GM23248 (cell line): ENCODE data around the gene GSG1L. TPM values are rescaled to one million over a fixed set of nuclear protein-coding genes. Genes with fewer than 3 reads are reported as not detected.

Experiments
- DNase-seq: peaks from one replicate; pipeline ENCODE4 v3.0.0-alpha.2; 2015
- H2AFZ ChIP-seq: fragments of 200-600 bp; sonication (generic); 2 replicates; pipeline ENCODE4 v1.6.1; 2016; ENCODE audit warnings: antibody characterized with exemption
- H3F3A ChIP-seq: fragments of 200-600 bp; sonication (generic); 2 replicates; pipeline ENCODE4 v1.6.1; 2016; ENCODE audit warnings: mild to moderate bottlenecking, antibody characterized with exemption, mixed run types; ENCODE audit not compliant: insufficient read depth
- H3K27ac ChIP-seq: fragments of 200-600 bp; sonication (generic); 2 replicates; pipeline ENCODE4 v1.5.1; 2016; ENCODE audit warnings: mild to moderate bottlenecking
- H3K27me3 ChIP-seq: fragments of 200-600 bp; sonication (generic); replicated peaks from 2 replicates; pipeline ENCODE4 v1.6.1; 2016; ENCODE audit warnings: mild to moderate bottlenecking; ENCODE audit not compliant: insufficient read depth
- H3K36me3 ChIP-seq: fragments of 200-600 bp; sonication (generic); 2 replicates; pipeline ENCODE4 v1.6.1; 2016; ENCODE audit warnings: low read depth, mild to moderate bottlenecking
- H3K4me1 ChIP-seq: fragments of 200-600 bp; sonication (generic); 2 replicates; pipeline ENCODE4 v1.6.1; 2016; ENCODE audit warnings: mild to moderate bottlenecking; ENCODE audit not compliant: insufficient read depth
- H3K4me2 ChIP-seq: fragments of 200-600 bp; sonication (generic); one replicate; pipeline ENCODE4 v1.6.1; 2016; ENCODE audit warnings: mild to moderate bottlenecking; ENCODE audit not compliant: unreplicated experiment
- H3K4me3 ChIP-seq: fragments of 200-600 bp; sonication (generic); 2 replicates; pipeline ENCODE4 v1.5.1; 2016; ENCODE audit warnings: mild to moderate bottlenecking
- H3K79me2 ChIP-seq: fragments of 200-600 bp; sonication (generic); 2 replicates; pipeline ENCODE4 v1.6.1; 2016; ENCODE audit warnings: mild to moderate bottlenecking; ENCODE audit not compliant: insufficient read depth
- H3K9ac ChIP-seq: fragments of 200-600 bp; sonication (generic); 2 replicates; pipeline ENCODE4 v1.6.1; 2016; ENCODE audit warnings: mild to moderate bottlenecking
- H3K9me2 ChIP-seq: fragments of 200-600 bp; sonication (generic); 2 replicates; pipeline ENCODE4 v1.6.1; 2016; ENCODE audit warnings: mixed run types, mild to moderate bottlenecking, moderate library complexity; ENCODE audit not compliant: insufficient read depth
- H3K9me3 ChIP-seq: fragments of 200-600 bp; sonication (generic); one replicate; pipeline ENCODE4 v1.6.1; 2017; ENCODE audit warnings: low read depth
- H4K20me1 ChIP-seq: fragments of 200-600 bp; sonication (generic); 2 replicates; pipeline ENCODE4 v1.6.0; 2016; ENCODE audit not compliant: insufficient read depth
- EZH2 ChIP-seq: fragments of 200-600 bp; sonication (generic); IDR thresholded peaks from 2 replicates; pipeline ENCODE4 v1.6.1; 2018; ENCODE audit warnings: antibody characterized with exemption, mild to moderate bottlenecking; ENCODE audit not compliant: insufficient read depth, poor library complexity, severe bottlenecking
- EZH2phosphoT487 ChIP-seq: fragments of 200-600 bp; sonication (generic); IDR thresholded peaks from 2 replicates; pipeline ENCODE4 v1.6.1; 2018; ENCODE audit warnings: antibody characterized with exemption, moderate library complexity, mild to moderate bottlenecking, low read depth; ENCODE audit not compliant: insufficient read depth
- WGBS, 2 experiments: methylation state at CpG; one replicate each; pipeline ENCODE4 v1.1.6; 2015 to 2017; ENCODE audit warnings: low lambda C conversion rate in 2 of 2, low coverage in 1 of 2; ENCODE audit errors: missing lambda C conversion rate in 2 of 2; 5-methylcytosine and 5-hydroxymethylcytosine counted together
- in situ Hi-C: fragments of 300-500 bp; cut with MboI; formaldehyde crosslinking; loops from 2 replicates; pipeline ENCODE4 v1.15.0; 2020
- polyA plus RNA-seq: library from polyadenylated mRNA; unstranded; fragments of >200 nt; fragmentation: Nextera tagmentation; extraction: Ambion mirVana; gene quantifications from 2 replicates; pipeline ENCODE4 v1.2.1, GENCODE V29; 2016
- total RNA-seq: library from RNA; depleted of rRNA; stranded (reverse); fragments of >200 nt; shearing (Covaris generic); gene quantifications from 2 replicates; pipeline ENCODE4 v1.2.3, GENCODE V29; 2014

Gene GSG1L
- total and polyA plus RNA-seq, 2 experiments from 2014 or later, result not detected

GRCh38 chr16:28105297-28105696, 41.8 kb upstream of the GSG1L start:
- H3K4me1 ChIP-seq, result no peaks in the 10 kb centered on the region
- H3K4me2 ChIP-seq, result no peak overlapping the region
- no peaks in the 10 kb centered on the region for H3K9me2 ChIP-seq
- no peak overlapping the region for H3K27ac ChIP-seq
- H3K9me3 ChIP-seq, result no peaks in the 10 kb centered on the region
- in situ Hi-C loops, result no loop called here
- H3K27me3 ChIP-seq, result no peaks in the 10 kb centered on the region
- no peak overlapping the region for H3K9ac ChIP-seq
- peaks cover 45% of the 10 kb centered on the region; the same call in 1 of the 2 replicates for H3K36me3 ChIP-seq
- no peak overlapping the region for H3K4me3 ChIP-seq
- DNase-seq, result no peak
- H2AFZ ChIP-seq, result no peak overlapping the region
- TF ChIP-seq EZH2 (no peak), EZH2phosphoT487 (no peak)
- H3F3A ChIP-seq, result no peaks in the 10 kb centered on the region
- H3K79me2 ChIP-seq, result peaks cover 24% of the 10 kb centered on the region
- H4K20me1 ChIP-seq, result no peaks in the 10 kb centered on the region
- 97 to 98% methylated on average over 3 of the region's 3 CpGs for WGBS, 2 experiments

GRCh38 chr16:28104404-28104803, 40.9 kb upstream of the GSG1L start:
- Histone ChIP-seq H3K36me3 (peaks cover 43% of the 10 kb centered on the region; the same call in 1 of the 2 replicates), H2AFZ (no peak overlapping the region), H3F3A (no peaks in the 10 kb centered on the region), H3K4me3 (no peak overlapping the region), H3K9ac (no peak overlapping the region), H3K79me2 (peaks cover 15% of the 10 kb centered on the region), H3K4me1 (no peaks in the 10 kb centered on the region), H3K4me2 (no peak overlapping the region), H3K9me3 (no peaks in the 10 kb centered on the region), H3K27ac (no peak overlapping the region), H4K20me1 (no peaks in the 10 kb centered on the region), H3K27me3 (no peaks in the 10 kb centered on the region), H3K9me2 (no peaks in the 10 kb centered on the region)
- 98 to 99% methylated on average over 16 of the region's 16 CpGs for whole genome bisulfite sequencing, 2 experiments
- in situ Hi-C loops, result no loop called here
- DNase-seq, result no peak
- TF ChIP-seq EZH2, result no peak
- TF ChIP-seq EZH2phosphoT487, result no peak

- no peaks in the 10 kb centered on the region for H3F3A ChIP-seq
- H3K4me1 ChIP-seq, result no peaks in the 10 kb centered on the region
- in situ Hi-C loops, result no loop called here
- TF ChIP-seq EZH2 (no peak), EZH2phosphoT487 (no peak)
- H2AFZ ChIP-seq, result no peak overlapping the region
- WGBS, 2 experiments, result 93% methylated on average over 14 of the region's 14 CpGs
- H3K27me3 ChIP-seq, result no peaks in the 10 kb centered on the region
- no peak overlapping the region for H3K27ac ChIP-seq
- peaks cover 43% of the 10 kb centered on the region; the same call in 1 of the 2 replicates for H3K36me3 ChIP-seq
- H3K9me2 ChIP-seq, result no peaks in the 10 kb centered on the region
- no peaks in the 10 kb centered on the region for H4K20me1 ChIP-seq
- peaks cover 7% of the 10 kb centered on the region for H3K79me2 ChIP-seq
- no peak for DNase-seq
- H3K4me2 ChIP-seq, result no peak overlapping the region
- H3K9ac ChIP-seq, result no peak overlapping the region
- no peaks in the 10 kb centered on the region for H3K9me3 ChIP-seq
- H3K4me3 ChIP-seq, result no peak overlapping the region
Measured at GRCh38 chr16:28103516-28104170, 40.1 kb upstream of the GSG1L start.

GRCh38 chr16:28101533-28101890, 38.0 kb upstream of the GSG1L start:
- Histone ChIP-seq H3K4me2 (no peak overlapping the region), H3K36me3 (peaks cover 30% of the 10 kb centered on the region; the same call in 1 of the 2 replicates), H3K27ac (no peak overlapping the region), H3K9me3 (no peaks in the 10 kb centered on the region), H3K4me1 (no peaks in the 10 kb centered on the region), H3F3A (no peaks in the 10 kb centered on the region), H3K9ac (no peak overlapping the region), H3K79me2 (peaks cover 9% of the 10 kb centered on the region), H4K20me1 (no peaks in the 10 kb centered on the region), H3K9me2 (no peaks in the 10 kb centered on the region), H3K27me3 (no peaks in the 10 kb centered on the region), H2AFZ (no peak overlapping the region), H3K4me3 (no peak overlapping the region)
- TF ChIP-seq EZH2, result no peak
- TF ChIP-seq EZH2phosphoT487, result no peak
- no peak for DNase-seq
- in situ Hi-C loops, result no loop called here
- 82 to 86% methylated on average over 6 of the region's 6 CpGs for WGBS, 2 experiments
